WTC11 (cell line): ENCODE measurements around the gene ROBO2. TPM values are rescaled to one million over a fixed set of nuclear protein-coding genes. Genes with fewer than 3 reads are reported as not detected.
A peak's percentile ranks its signal among the peaks of the same experiment; 100 is the strongest.

Experiments
- ATAC-seq: fragments of 200-7000 bp; cut with Tn5 transposase; 2 replicates; pipeline ENCODE4 v1.10.0; 2021; ENCODE audit warnings: mild to moderate bottlenecking, moderate library complexity
- CTCF ChIA-PET: fragments of 300-600 bp; sonication (Branson Sonifier 250); formaldehyde crosslinking; loops from one replicate; lab custom pipeline; 2021; ENCODE audit warnings: antibody characterized with exemption; lab: Charles Lee
- POLR2A ChIA-PET: fragments of 350-600 bp; sonication (Branson Sonifier 250); formaldehyde crosslinking; loops from one replicate; lab custom pipeline; 2021; ENCODE audit warnings: antibody characterized with exemption; lab: Charles Lee
- DNase-seq: peaks from one replicate; pipeline ENCODE4 v3.0.0; 2021; ENCODE audit warnings: low spot score
- H3K27ac Mint-ChIP-seq: 2 replicates; pipeline ENCODE4 v1.8.0; 2021; ENCODE audit warnings: mixed read lengths
- H3K27me3 Mint-ChIP-seq: 2 replicates; pipeline ENCODE4 v1.8.0; 2021; ENCODE audit warnings: low read depth, mild to moderate bottlenecking, moderate library complexity, mixed read lengths
- H3K36me3 Mint-ChIP-seq: 2 replicates; pipeline ENCODE4 v1.8.0; 2021; ENCODE audit warnings: mixed read lengths
- H3K4me1 Mint-ChIP-seq: 2 replicates; pipeline ENCODE4 v1.8.0; 2022; ENCODE audit warnings: mixed read lengths
- H3K4me3 Mint-ChIP-seq: 2 replicates; pipeline ENCODE4 v1.8.0; 2021; ENCODE audit warnings: mild to moderate bottlenecking, moderate library complexity, mixed read lengths
- H3K9me3 Mint-ChIP-seq: 2 replicates; pipeline ENCODE4 v1.8.0; 2021; ENCODE audit warnings: mixed read lengths
- ATF1 ChIP-seq: sonication (generic); formaldehyde crosslinking; IDR thresholded peaks from 2 replicates; pipeline ENCODE4 v1.8.1; 2023; ENCODE audit warnings: mild to moderate bottlenecking, moderate library complexity, missing genetic modification reagents
- ETV6 ChIP-seq: sonication (generic); formaldehyde crosslinking; IDR thresholded peaks from 2 replicates; pipeline ENCODE4 v1.8.1; 2022; ENCODE audit warnings: mild to moderate bottlenecking, missing genetic modification reagents
- GABPB1 ChIP-seq: sonication (generic); formaldehyde crosslinking; IDR thresholded peaks from 2 replicates; pipeline ENCODE4 v1.8.1; 2023; ENCODE audit warnings: mild to moderate bottlenecking, missing genetic modification reagents
- ZBTB21 ChIP-seq: sonication (generic); formaldehyde crosslinking; IDR thresholded peaks from 2 replicates; pipeline ENCODE4 v1.8.1; 2023; ENCODE audit warnings: mild to moderate bottlenecking, missing genetic modification reagents, borderline replicate concordance
- total RNA-seq: library from RNA; stranded (reverse); gene quantifications from 3 replicates; pipeline ENCODE4 v1.2.3, GENCODE V29; 2021
- TF ChIP-seq, protein P1 (sequence below): sonication (generic); formaldehyde crosslinking; IDR thresholded peaks from 2 replicates; pipeline ENCODE4 v1.8.1; 2022; ENCODE audit warnings: low read depth, mild to moderate bottlenecking, moderate library complexity, missing genetic modification reagents, borderline replicate concordance
- TF ChIP-seq, protein P2 (sequence below): fragments of 250-450 bp; sonication (Bioruptor Pico); IDR thresholded peaks from 2 replicates; pipeline ENCODE4 v2.1.2; 2022; ENCODE audit warnings: mild to moderate bottlenecking, moderate library complexity
- TF ChIP-seq, protein P3 (sequence below): sonication (generic); formaldehyde crosslinking; IDR thresholded peaks from 2 replicates; pipeline ENCODE4 v1.8.1; 2023; ENCODE audit warnings: mild to moderate bottlenecking, missing genetic modification reagents
- TF ChIP-seq, protein P4 (sequence below): sonication (generic); formaldehyde crosslinking; IDR thresholded peaks from 2 replicates; pipeline ENCODE4 v1.8.0; 2022; ENCODE audit warnings: mild to moderate bottlenecking, missing genetic modification reagents
- TF ChIP-seq, protein P5 (sequence below): fragments of 250-450 bp; sonication (Bioruptor Pico); IDR thresholded peaks from 2 replicates; pipeline ENCODE4 v1.8.0; 2021; ENCODE audit warnings: mild to moderate bottlenecking
- TF ChIP-seq, protein P6 (sequence below): sonication (generic); formaldehyde crosslinking; IDR thresholded peaks from 2 replicates; pipeline ENCODE4 v1.8.1; 2023; ENCODE audit warnings: mild to moderate bottlenecking, missing genetic modification reagents
- TF ChIP-seq, protein P7 (sequence below): sonication (generic); formaldehyde crosslinking; IDR thresholded peaks from 2 replicates; pipeline ENCODE4 v1.8.0; 2022; ENCODE audit warnings: missing genetic modification reagents
- TF ChIP-seq, protein P8 (sequence below): sonication (generic); formaldehyde crosslinking; IDR thresholded peaks from 2 replicates; pipeline ENCODE4 v1.8.1; 2023; ENCODE audit warnings: mild to moderate bottlenecking, missing genetic modification reagents, moderate library complexity
- TF ChIP-seq, protein P9 (sequence below): fragments of 250-450 bp; sonication (Bioruptor Pico); IDR thresholded peaks from 2 replicates; pipeline ENCODE4 v1.9.0; 2021; ENCODE audit warnings: mild to moderate bottlenecking
- TF ChIP-seq, protein P10 (sequence below): sonication (generic); formaldehyde crosslinking; IDR thresholded peaks from 2 replicates; pipeline ENCODE4 v1.8.0; 2023; ENCODE audit warnings: missing genetic modification reagents

ROBO2 gene
- total RNA-seq, 1 experiment from 2014 or later: 11.7 TPM

DNA sequence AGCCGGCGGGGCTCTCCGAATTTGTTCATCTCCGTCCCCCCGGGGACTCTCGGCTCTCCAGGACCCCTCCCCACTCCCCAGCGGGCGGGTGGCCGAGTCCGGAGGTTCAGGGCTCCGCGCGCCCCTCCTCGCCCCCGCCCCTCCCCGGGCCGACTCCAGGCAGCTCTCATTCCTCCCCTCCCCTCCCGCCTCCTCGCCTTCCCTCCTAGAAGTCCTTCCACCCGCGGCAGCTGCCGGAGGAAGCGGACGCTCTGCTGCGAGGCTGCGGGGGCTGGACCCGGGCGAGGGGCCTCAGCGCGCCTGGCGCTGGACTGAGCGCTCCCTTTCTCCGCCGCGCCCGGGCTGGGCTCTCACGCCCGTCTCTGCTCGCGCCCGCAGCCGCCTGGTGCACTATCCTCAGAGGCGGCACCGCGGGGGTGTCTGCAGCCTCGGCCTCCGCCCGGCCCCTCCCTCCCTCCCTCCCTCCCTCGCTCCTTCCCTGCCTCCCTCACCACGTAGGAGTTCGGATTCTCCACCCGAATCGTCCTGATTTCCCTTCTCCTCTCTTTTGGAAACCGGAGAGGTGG lies at the start of gene ROBO2 (continued):
- TF ChIP-seq, protein P1, sequence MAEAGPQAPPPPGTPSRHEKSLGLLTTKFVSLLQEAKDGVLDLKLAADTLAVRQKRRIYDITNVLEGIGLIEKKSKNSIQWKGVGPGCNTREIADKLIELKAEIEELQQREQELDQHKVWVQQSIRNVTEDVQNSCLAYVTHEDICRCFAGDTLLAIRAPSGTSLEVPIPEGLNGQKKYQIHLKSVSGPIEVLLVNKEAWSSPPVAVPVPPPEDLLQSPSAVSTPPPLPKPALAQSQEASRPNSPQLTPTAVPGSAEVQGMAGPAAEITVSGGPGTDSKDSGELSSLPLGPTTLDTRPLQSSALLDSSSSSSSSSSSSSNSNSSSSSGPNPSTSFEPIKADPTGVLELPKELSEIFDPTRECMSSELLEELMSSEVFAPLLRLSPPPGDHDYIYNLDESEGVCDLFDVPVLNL (CRISPR knock-in tag): no peak

DNA sequence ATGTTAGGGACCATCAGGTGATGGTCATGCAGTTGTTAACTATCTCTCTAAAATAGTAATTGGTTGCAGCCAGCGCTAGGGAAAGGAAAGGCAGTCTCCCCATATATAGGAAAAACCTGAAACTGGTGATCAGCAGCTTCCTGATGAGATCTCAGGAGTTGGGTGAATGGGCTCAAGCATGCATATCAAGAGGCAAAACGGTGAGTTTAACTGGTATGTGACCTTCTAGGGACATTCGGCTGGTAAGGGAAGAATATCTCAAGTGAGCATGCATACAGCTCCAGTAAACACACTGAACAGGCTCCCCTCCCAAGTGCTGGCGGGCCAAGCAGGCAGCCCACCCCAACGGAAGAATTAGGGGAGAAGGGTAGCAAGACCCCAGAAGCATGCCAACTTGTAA lies 49.3 kb upstream of the ROBO2 start:
- Mint-ChIP-seq H3K27me3 (no peaks in the 10 kb centered on the region), H3K36me3 (no peaks in the 10 kb centered on the region), H3K4me1 (peaks cover 18% of the 10 kb centered on the region), H3K27ac (0 out of 2 replicates have a peak overlapping the region, but pooled peaks have one; percentile 40), H3K4me3 (no peak overlapping the region), H3K9me3 (no peaks in the 10 kb centered on the region)
- DNase-seq: no peak
- peak; percentile 92 for ATAC-seq
- CTCF ChIA-PET: no interaction called here
- TF ChIP-seq, protein P2, sequence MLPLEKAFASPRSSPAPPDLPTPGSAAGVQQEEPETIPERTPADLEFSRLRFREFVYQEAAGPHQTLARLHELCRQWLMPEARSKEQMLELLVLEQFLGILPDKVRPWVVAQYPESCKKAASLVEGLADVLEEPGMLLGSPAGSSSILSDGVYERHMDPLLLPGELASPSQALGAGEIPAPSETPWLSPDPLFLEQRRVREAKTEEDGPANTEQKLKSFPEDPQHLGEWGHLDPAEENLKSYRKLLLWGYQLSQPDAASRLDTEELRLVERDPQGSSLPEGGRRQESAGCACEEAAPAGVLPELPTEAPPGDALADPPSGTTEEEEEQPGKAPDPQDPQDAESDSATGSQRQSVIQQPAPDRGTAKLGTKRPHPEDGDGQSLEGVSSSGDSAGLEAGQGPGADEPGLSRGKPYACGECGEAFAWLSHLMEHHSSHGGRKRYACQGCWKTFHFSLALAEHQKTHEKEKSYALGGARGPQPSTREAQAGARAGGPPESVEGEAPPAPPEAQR (CRISPR knock-in tag): no peak
- TF ChIP-seq, protein P1 (CRISPR knock-in tag): no peak
- TF ChIP-seq, protein P3, sequence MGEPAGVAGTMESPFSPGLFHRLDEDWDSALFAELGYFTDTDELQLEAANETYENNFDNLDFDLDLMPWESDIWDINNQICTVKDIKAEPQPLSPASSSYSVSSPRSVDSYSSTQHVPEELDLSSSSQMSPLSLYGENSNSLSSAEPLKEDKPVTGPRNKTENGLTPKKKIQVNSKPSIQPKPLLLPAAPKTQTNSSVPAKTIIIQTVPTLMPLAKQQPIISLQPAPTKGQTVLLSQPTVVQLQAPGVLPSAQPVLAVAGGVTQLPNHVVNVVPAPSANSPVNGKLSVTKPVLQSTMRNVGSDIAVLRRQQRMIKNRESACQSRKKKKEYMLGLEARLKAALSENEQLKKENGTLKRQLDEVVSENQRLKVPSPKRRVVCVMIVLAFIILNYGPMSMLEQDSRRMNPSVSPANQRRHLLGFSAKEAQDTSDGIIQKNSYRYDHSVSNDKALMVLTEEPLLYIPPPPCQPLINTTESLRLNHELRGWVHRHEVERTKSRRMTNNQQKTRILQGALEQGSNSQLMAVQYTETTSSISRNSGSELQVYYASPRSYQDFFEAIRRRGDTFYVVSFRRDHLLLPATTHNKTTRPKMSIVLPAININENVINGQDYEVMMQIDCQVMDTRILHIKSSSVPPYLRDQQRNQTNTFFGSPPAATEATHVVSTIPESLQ (CRISPR knock-in tag): no peak
- TF ChIP-seq, protein P4, sequence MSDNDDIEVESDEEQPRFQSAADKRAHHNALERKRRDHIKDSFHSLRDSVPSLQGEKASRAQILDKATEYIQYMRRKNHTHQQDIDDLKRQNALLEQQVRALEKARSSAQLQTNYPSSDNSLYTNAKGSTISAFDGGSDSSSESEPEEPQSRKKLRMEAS (CRISPR knock-in tag): no peak
- TF ChIP-seq, protein P5, sequence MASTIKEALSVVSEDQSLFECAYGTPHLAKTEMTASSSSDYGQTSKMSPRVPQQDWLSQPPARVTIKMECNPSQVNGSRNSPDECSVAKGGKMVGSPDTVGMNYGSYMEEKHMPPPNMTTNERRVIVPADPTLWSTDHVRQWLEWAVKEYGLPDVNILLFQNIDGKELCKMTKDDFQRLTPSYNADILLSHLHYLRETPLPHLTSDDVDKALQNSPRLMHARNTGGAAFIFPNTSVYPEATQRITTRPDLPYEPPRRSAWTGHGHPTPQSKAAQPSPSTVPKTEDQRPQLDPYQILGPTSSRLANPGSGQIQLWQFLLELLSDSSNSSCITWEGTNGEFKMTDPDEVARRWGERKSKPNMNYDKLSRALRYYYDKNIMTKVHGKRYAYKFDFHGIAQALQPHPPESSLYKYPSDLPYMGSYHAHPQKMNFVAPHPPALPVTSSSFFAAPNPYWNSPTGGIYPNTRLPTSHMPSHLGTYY: no peak
- TF ChIP-seq GABPB1 (CRISPR knock-in tag) (no peak), ZBTB21 (no peak), ATF1 (CRISPR knock-in tag) (no peak), ETV6 (CRISPR knock-in tag) (no peak)
- TF ChIP-seq, protein P6, sequence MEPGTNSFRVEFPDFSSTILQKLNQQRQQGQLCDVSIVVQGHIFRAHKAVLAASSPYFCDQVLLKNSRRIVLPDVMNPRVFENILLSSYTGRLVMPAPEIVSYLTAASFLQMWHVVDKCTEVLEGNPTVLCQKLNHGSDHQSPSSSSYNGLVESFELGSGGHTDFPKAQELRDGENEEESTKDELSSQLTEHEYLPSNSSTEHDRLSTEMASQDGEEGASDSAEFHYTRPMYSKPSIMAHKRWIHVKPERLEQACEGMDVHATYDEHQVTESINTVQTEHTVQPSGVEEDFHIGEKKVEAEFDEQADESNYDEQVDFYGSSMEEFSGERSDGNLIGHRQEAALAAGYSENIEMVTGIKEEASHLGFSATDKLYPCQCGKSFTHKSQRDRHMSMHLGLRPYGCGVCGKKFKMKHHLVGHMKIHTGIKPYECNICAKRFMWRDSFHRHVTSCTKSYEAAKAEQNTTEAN (CRISPR knock-in tag): no peak
- TF ChIP-seq, protein P7, sequence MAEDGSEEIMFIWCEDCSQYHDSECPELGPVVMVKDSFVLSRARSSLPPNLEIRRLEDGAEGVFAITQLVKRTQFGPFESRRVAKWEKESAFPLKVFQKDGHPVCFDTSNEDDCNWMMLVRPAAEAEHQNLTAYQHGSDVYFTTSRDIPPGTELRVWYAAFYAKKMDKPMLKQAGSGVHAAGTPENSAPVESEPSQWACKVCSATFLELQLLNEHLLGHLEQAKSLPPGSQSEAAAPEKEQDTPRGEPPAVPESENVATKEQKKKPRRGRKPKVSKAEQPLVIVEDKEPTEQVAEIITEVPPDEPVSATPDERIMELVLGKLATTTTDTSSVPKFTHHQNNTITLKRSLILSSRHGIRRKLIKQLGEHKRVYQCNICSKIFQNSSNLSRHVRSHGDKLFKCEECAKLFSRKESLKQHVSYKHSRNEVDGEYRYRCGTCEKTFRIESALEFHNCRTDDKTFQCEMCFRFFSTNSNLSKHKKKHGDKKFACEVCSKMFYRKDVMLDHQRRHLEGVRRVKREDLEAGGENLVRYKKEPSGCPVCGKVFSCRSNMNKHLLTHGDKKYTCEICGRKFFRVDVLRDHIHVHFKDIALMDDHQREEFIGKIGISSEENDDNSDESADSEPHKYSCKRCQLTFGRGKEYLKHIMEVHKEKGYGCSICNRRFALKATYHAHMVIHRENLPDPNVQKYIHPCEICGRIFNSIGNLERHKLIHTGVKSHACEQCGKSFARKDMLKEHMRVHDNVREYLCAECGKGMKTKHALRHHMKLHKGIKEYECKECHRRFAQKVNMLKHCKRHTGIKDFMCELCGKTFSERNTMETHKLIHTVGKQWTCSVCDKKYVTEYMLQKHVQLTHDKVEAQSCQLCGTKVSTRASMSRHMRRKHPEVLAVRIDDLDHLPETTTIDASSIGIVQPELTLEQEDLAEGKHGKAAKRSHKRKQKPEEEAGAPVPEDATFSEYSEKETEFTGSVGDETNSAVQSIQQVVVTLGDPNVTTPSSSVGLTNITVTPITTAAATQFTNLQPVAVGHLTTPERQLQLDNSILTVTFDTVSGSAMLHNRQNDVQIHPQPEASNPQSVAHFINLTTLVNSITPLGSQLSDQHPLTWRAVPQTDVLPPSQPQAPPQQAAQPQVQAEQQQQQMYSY (CRISPR knock-in tag): no peak
- TF ChIP-seq, protein P8, sequence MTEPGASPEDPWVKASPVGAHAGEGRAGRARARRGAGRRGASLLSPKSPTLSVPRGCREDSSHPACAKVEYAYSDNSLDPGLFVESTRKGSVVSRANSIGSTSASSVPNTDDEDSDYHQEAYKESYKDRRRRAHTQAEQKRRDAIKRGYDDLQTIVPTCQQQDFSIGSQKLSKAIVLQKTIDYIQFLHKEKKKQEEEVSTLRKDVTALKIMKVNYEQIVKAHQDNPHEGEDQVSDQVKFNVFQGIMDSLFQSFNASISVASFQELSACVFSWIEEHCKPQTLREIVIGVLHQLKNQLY (CRISPR knock-in tag): no peak
- TF ChIP-seq, protein P9, sequence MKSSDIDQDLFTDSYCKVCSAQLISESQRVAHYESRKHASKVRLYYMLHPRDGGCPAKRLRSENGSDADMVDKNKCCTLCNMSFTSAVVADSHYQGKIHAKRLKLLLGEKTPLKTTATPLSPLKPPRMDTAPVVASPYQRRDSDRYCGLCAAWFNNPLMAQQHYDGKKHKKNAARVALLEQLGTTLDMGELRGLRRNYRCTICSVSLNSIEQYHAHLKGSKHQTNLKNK: no peak
- TF ChIP-seq, protein P10, sequence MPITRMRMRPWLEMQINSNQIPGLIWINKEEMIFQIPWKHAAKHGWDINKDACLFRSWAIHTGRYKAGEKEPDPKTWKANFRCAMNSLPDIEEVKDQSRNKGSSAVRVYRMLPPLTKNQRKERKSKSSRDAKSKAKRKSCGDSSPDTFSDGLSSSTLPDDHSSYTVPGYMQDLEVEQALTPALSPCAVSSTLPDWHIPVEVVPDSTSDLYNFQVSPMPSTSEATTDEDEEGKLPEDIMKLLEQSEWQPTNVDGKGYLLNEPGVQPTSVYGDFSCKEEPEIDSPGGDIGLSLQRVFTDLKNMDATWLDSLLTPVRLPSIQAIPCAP (CRISPR knock-in tag): no peak
- POLR2A ChIA-PET: interaction anchor here (0.8 kb wide), 1 partner anchor 10 kb away, joined by 3 read pairs; no protein-coding TSS in a partner anchor
